ENCODE results near the gene RBM22.

DNA sequence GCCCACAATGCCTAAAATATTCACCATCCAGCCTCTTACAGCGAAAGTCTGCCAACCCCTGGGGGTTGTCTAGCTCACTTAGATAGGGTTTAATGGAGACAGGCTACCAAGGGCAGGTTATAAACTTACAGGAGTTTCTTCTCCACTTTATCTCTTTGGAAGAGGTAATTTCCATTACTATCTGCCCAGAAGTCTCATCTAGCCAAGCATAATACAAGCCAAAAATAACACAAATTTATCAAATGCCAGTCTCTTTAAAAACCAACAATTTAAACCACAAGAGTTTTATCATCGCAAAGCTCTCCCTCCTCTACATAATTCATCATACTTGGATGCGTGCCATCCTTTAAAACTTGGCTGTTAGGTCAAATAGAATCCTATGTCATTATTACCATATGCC lies 6.2 kb downstream of the RBM22 start:
- TF ChIP-seq NR2C2 (IDR thresholded peaks at IDR 0.05; ENCODE audit: borderline replicate concordance, control insufficient read depth, insufficient read length, low read depth) (no peak), RBBP5 (conservative IDR thresholded peaks at IDR 0.05) (no peak), EED (IDR thresholded peaks at IDR 0.05; ENCODE audit: low read depth) (no peak), POLR2AphosphoS5 (IDR thresholded peaks at IDR 0.05; ENCODE audit: low read length) (no peak), RAD21 (IDR thresholded peaks at IDR 0.05; ENCODE audit: insufficient read depth, low read depth, low read length) (no peak), BRCA1 (IDR thresholded peaks at IDR 0.05; ENCODE audit: low read depth, low read length) (no peak), EZH2 (IDR thresholded peaks at IDR 0.05; ENCODE audit: borderline replicate concordance, control insufficient read depth, low read depth, low read length) (no peak)
- TF ChIP-seq, protein P1, sequence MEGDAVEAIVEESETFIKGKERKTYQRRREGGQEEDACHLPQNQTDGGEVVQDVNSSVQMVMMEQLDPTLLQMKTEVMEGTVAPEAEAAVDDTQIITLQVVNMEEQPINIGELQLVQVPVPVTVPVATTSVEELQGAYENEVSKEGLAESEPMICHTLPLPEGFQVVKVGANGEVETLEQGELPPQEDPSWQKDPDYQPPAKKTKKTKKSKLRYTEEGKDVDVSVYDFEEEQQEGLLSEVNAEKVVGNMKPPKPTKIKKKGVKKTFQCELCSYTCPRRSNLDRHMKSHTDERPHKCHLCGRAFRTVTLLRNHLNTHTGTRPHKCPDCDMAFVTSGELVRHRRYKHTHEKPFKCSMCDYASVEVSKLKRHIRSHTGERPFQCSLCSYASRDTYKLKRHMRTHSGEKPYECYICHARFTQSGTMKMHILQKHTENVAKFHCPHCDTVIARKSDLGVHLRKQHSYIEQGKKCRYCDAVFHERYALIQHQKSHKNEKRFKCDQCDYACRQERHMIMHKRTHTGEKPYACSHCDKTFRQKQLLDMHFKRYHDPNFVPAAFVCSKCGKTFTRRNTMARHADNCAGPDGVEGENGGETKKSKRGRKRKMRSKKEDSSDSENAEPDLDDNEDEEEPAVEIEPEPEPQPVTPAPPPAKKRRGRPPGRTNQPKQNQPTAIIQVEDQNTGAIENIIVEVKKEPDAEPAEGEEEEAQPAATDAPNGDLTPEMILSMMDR (IDR thresholded peaks at IDR 0.05 in 2 of 3, conservative IDR thresholded peaks at IDR 0.05 in 1 of 3; ENCODE audit: control insufficient read depth in 2 of 3, extremely low read depth in 1 of 3, insufficient read depth in 1 of 3, low read depth in 3 of 3, low read length in 3 of 3) = no peak
- TF ChIP-seq, protein P2, sequence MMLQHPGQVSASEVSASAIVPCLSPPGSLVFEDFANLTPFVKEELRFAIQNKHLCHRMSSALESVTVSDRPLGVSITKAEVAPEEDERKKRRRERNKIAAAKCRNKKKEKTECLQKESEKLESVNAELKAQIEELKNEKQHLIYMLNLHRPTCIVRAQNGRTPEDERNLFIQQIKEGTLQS (IDR thresholded peaks at IDR 0.05; ENCODE audit: borderline replicate concordance, extremely low read depth, low read depth, low read length) = no peak
